Measurements from ENCODE around the gene JADE1. TPM values are rescaled to one million over a fixed set of nuclear protein-coding genes. Genes with fewer than 3 reads are reported as not detected.

The JADE1 gene
- polyA plus RNA-seq (2011; rRNA removed) (46.7 and 54.6 TPM in 2 replicates), polyA plus RNA-seq (2017; fragmentation: RNase III; extraction: RNeasy Plus Mini Kit Qiagen cat#74134 plus additional on column Dnase treatment) (21.7 to 25.1 TPM (median 23.7 TPM) in 3 replicates), polyA minus RNA-seq (2011; rRNA and poly(A)+ RNA removed) (74.8 and 83.3 TPM in 2 replicates)
- polyA plus RNA-seq (2012; cell fraction: cytosol; rRNA removed): 13.9 and 16.6 TPM in 2 replicates
- 22.4 and 32.8 TPM in 2 replicates for polyA plus RNA-seq (2012; cell fraction: nucleus; rRNA removed)

GRCh38 chr4:128809477-128810330 is at the start of gene JADE1:
TSS of gene JADE1 (plus strand) at chr4:128809700. CDS start at chr4:128831759, 22,059 bp downstream.
- ChIA-PET CTCF (interaction anchor here (0.6 to 2.4 kb wide), 15 partner anchors 12 to 612 kb away, joined by 3 to 24 read pairs (median 4); no protein-coding TSS in a partner anchor), POLR2A (interaction anchor here (1.0 to 1.1 kb wide), 2 partner anchors 208 to 235 kb away, joined by 3 to 5 read pairs; no protein-coding TSS in a partner anchor)
- TF ChIP-seq JUN (IDR thresholded peaks at IDR 0.05) (peak; percentile 61 to 75), MAZ (IDR thresholded peaks at IDR 0.05; ENCODE audit: borderline replicate concordance, low read depth, low read length) (peak; percentile 100), E2F6 (IDR thresholded peaks at IDR 0.05; ENCODE audit: borderline replicate concordance, low read depth) (0 out of 2 replicates have a peak, but pooled peaks have one; percentile 53), EP300 (IDR thresholded peaks at IDR 0.05) (peak; percentile 26 to 41; a peak in 2 of 5 replicates), CHD2 (IDR thresholded peaks at IDR 0.05; ENCODE audit: low read length, partially characterized antibody) (no peak), BCL3 (IDR thresholded peaks at IDR 0.05) (peak; percentile 65; the same call in 2 of the 3 replicates), MYC (IDR thresholded peaks at IDR 0.05; ENCODE audit: borderline replicate concordance, low read length) (0 out of 2 replicates have a peak, but pooled peaks have one; percentile 69), CTCF (IDR thresholded peaks at IDR 0.05) (peak; percentile 71), MAFK (IDR thresholded peaks at IDR 0.05; ENCODE audit: partially characterized antibody) (no peak), ZSCAN20 (CRISPR knock-in tag; IDR thresholded peaks at IDR 0.05) (no peak), HDAC2 (IDR thresholded peaks at IDR 0.05) (no peak), SMC3 (IDR thresholded peaks at IDR 0.05) (peak; percentile 97), TP53 (CRISPR knock-in tag; IDR thresholded peaks at IDR 0.05) (no peak), CHD4 (IDR thresholded peaks at IDR 0.05; ENCODE audit: borderline replicate concordance) (no peak), POLR2AphosphoS2 (conservative IDR thresholded peaks at IDR 0.05; ENCODE audit: low read length) (no peak), EHF (CRISPR knock-in tag; IDR thresholded peaks at IDR 0.05) (no peak; the same call in 1 of the 2 replicates), RAD21 (conservative IDR thresholded peaks at IDR 0.05 in 1 of 2, IDR thresholded peaks at IDR 0.05 in 1 of 2) (peak; percentile 85 to 95), REST (IDR thresholded peaks at IDR 0.05) (no peak), MAX (IDR thresholded peaks at IDR 0.05) (peak; percentile 76), FOXS1 (CRISPR knock-in tag; IDR thresholded peaks at IDR 0.05) (no peak), RCOR1 (IDR thresholded peaks at IDR 0.05; ENCODE audit: low read depth, low read length) (no peak), NPAS2 (CRISPR knock-in tag; IDR thresholded peaks at IDR 0.05; ENCODE audit: borderline replicate concordance) (no peak), POLR2A (IDR thresholded peaks at IDR 0.05; ENCODE audit: low read length) (peak; percentile 31), TFCP2L1 (CRISPR knock-in tag; IDR thresholded peaks at IDR 0.05) (no peak), GATA3 (IDR thresholded peaks at IDR 0.05; ENCODE audit: borderline replicate concordance) (peak; percentile 27; the same call in 1 of the 2 replicates), FOSL2 (IDR thresholded peaks at IDR 0.05) (no peak), FOSL2 (CRISPR knock-in tag; IDR thresholded peaks at IDR 0.05) (peak; percentile 21; the same call in 1 of the 2 replicates), NFE2L2 (conservative IDR thresholded peaks at IDR 0.05; ENCODE audit: low read length) (no peak)
- H3K27ac ChIP-seq: peak within 1 kb of the TSS; percentile 96 to 100
- FAIRE-seq: no peak
- H3K4me3 ChIP-seq: peak within 1 kb of the TSS; percentile 85
- peaks cover 19% of the 10 kb centered on the region for H3K4me1 ChIP-seq
- no peaks in the 10 kb centered on the region for H3K9me3 ChIP-seq
- peak; percentile 79 to 94 for DNase-seq (ENCODE audit: low read depth in 1 of 2, low spot score in 1 of 2)
- under 1% methylated on average over 23 of the region's 91 CpGs for WGBS (ENCODE audit: missing lambda C conversion rate)
- H3K4me2 ChIP-seq: peak within 1 kb of the TSS; percentile 82
- peak; percentile 71 to 76 for ATAC-seq
